Hepatocyte (in vitro differentiated cells): ENCODE data around the gene NANS.

ENCODE experiments used
- EZH2 ChIP-seq: fragments of 200-600 bp; sonication (generic); IDR thresholded peaks from 2 replicates; pipeline ENCODE4 v1.6.1; 2016; ENCODE audit warnings: antibody characterized with exemption, mild to moderate bottlenecking, borderline replicate concordance
- TF ChIP-seq, protein P1 (sequence below): fragments of 200-600 bp; sonication (generic); IDR thresholded peaks from 2 replicates; pipeline ENCODE4 v1.5.1; 2016; ENCODE audit warnings: antibody characterized with exemption, mild to moderate bottlenecking; ENCODE audit not compliant: poor library complexity

DNA sequence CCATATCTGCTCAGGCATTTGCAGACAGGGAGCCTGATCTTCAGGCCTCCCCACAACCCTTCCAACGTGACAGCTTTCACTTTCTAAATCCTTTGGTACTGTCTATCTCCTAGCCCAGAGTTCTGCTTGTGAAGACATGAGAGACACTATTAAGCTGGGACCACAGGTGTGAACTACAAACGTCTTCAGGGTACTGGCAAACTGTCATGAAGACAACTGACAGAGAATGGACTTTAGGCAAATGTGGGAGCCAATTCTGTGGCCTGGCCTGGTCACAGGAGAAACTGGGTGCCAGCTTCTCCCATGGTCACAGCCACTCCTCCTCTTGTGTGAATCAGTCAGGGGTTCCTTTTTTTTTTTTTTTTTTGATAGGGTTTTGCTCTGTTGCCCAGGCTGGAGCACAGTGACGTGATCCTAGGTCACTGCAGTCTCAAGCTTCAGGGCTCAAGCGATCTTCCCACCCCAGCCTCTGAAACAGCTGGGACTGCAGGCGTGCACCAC lies 52.0 kb downstream of the NANS start:
- TF ChIP-seq, protein P1, sequence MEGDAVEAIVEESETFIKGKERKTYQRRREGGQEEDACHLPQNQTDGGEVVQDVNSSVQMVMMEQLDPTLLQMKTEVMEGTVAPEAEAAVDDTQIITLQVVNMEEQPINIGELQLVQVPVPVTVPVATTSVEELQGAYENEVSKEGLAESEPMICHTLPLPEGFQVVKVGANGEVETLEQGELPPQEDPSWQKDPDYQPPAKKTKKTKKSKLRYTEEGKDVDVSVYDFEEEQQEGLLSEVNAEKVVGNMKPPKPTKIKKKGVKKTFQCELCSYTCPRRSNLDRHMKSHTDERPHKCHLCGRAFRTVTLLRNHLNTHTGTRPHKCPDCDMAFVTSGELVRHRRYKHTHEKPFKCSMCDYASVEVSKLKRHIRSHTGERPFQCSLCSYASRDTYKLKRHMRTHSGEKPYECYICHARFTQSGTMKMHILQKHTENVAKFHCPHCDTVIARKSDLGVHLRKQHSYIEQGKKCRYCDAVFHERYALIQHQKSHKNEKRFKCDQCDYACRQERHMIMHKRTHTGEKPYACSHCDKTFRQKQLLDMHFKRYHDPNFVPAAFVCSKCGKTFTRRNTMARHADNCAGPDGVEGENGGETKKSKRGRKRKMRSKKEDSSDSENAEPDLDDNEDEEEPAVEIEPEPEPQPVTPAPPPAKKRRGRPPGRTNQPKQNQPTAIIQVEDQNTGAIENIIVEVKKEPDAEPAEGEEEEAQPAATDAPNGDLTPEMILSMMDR = no peak
- TF ChIP-seq EZH2 = no peak
